MM.1S (cell line): ENCODE results near the gene MCOLN2.
"Not testable (repeated sequence)": the region's sequence is repeated elsewhere in the genome, so short reads cannot be mapped to it uniquely, and the experiment has no call there.

Experiments used
- DNase-seq: peaks from one replicate; pipeline ENCODE4 v3.0.0-alpha.2; 2015
- H2AFZ ChIP-seq: fragments of 300-600 bp; sonication (generic); 2 replicates; pipeline ENCODE4 v1.6.0; 2016; ENCODE audit warnings: antibody characterized with exemption, low read length
- H3F3A ChIP-seq: fragments of 300-600 bp; sonication (generic); 2 replicates; pipeline ENCODE4 v1.6.1; 2016; ENCODE audit warnings: mild to moderate bottlenecking, antibody characterized with exemption, low read length, moderate library complexity, mixed read lengths; ENCODE audit not compliant: insufficient read depth
- H3K27ac ChIP-seq: fragments of 300-600 bp; sonication (generic); 2 replicates; pipeline ENCODE4 v1.5.1; 2016; ENCODE audit warnings: mild to moderate bottlenecking, low read length
- H3K27me3 ChIP-seq: fragments of 300-600 bp; sonication (generic); replicated peaks from 2 replicates; pipeline ENCODE4 v1.6.0; 2016; ENCODE audit warnings: low read length; ENCODE audit not compliant: insufficient read depth
- H3K36me3 ChIP-seq: fragments of 300-600 bp; sonication (generic); replicated peaks from 2 replicates; pipeline ENCODE4 v1.6.1; 2016; ENCODE audit warnings: mild to moderate bottlenecking, low read length, mixed read lengths; ENCODE audit not compliant: insufficient read depth
- H3K4me1 ChIP-seq: fragments of 300-600 bp; sonication (generic); 2 replicates; pipeline ENCODE4 v1.6.1; 2016; ENCODE audit warnings: low read length, mixed read lengths
- H3K4me2 ChIP-seq: fragments of 300-600 bp; sonication (generic); 2 replicates; pipeline ENCODE4 v1.6.0; 2016; ENCODE audit warnings: low read depth, low read length
- H3K4me3 ChIP-seq: fragments of 300-600 bp; sonication (generic); 2 replicates; pipeline ENCODE4 v1.5.1; 2016; ENCODE audit warnings: low read length, mixed read lengths
- H3K79me2 ChIP-seq: fragments of 300-600 bp; sonication (generic); 2 replicates; pipeline ENCODE4 v1.6.1; 2016; ENCODE audit warnings: mixed run types, low read length, mixed read lengths
- H3K9ac ChIP-seq: fragments of 300-600 bp; sonication (generic); 2 replicates; pipeline ENCODE4 v1.6.1; 2016; ENCODE audit warnings: low read length, mixed read lengths
- H3K9me2 ChIP-seq: fragments of 300-600 bp; sonication (generic); replicated peaks from 2 replicates; pipeline ENCODE4 v1.6.1; 2016; ENCODE audit warnings: mild to moderate bottlenecking, low read length, mixed read lengths; ENCODE audit not compliant: insufficient read depth
- H3K9me3 ChIP-seq: fragments of 300-600 bp; sonication (generic); replicated peaks from 2 replicates; pipeline ENCODE4 v1.6.1; 2016; ENCODE audit warnings: mild to moderate bottlenecking, low read length, mixed read lengths; ENCODE audit not compliant: insufficient read depth
- H4K20me1 ChIP-seq: fragments of 300-600 bp; sonication (generic); 2 replicates; pipeline ENCODE4 v1.6.1; 2016; ENCODE audit warnings: mild to moderate bottlenecking, low read length, moderate library complexity, mixed read lengths; ENCODE audit not compliant: insufficient read depth
- EZH2 ChIP-seq: fragments of 300-600 bp; sonication (generic); optimal IDR thresholded peaks from 2 replicates; pipeline ENCODE3; 2017; ENCODE audit warnings: low read depth, mild to moderate bottlenecking, antibody characterized with exemption, low read length, mixed read lengths
- EZH2phosphoT487 ChIP-seq: fragments of 300-600 bp; sonication (generic); IDR thresholded peaks from 2 replicates; pipeline ENCODE4 v1.6.1; 2018; ENCODE audit warnings: antibody characterized with exemption, low read length
- TF ChIP-seq, protein P1 (sequence below): fragments of 300-600 bp; sonication (generic); IDR thresholded peaks from 2 replicates; pipeline ENCODE4 v1.5.1; 2016; ENCODE audit warnings: antibody characterized with exemption, low read length, mixed read lengths

The MCOLN2 gene

DNA sequence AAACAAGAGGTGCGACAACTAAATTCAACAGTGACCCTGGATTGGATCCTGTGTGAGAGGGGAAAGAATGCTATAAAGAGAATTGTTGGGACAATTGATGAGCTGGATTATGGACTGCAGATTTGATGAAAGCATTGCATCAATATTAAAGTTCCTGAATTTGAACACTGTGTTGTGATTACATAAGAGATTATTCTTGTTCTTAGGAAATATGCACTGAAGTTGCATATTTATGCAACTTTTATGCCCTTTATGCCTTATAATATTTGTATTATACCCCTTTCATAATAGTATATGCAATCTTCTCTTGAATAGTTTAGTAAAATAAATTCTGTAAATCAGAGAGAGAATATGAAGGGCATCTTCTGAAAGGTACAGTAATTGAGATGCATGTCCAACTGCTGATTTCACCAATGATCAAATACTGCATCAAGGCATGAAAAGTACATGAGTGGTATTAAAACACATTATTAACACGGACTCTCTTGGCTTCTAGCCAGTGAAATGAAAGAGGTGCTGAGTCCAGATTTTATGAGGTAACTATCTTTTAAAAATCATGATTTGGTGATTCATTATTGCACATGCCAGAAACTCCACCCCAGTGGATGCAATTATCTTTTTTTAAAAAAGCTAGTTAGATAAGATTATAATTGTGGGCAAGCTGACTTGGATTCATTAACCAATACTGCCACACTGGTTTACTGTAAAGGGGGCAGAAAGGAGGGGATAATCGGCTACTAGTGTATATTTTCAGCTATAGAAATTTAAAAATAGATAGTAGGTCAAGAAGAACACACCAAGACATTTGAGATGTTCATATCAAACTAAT, 84.0 kb downstream of the MCOLN2 start:
- H3K4me1 ChIP-seq: no peaks in the 10 kb centered on the region
- H4K20me1 ChIP-seq: no peaks in the 10 kb centered on the region
- H2AFZ ChIP-seq: no peak overlapping the region
- H3K9ac ChIP-seq: no peak overlapping the region
- no peak overlapping the region for H3K4me3 ChIP-seq
- no peak overlapping the region for H3K27ac ChIP-seq
- no peaks in the 10 kb centered on the region for H3K79me2 ChIP-seq
- TF ChIP-seq EZH2 (no peak), EZH2phosphoT487 (no peak)
- TF ChIP-seq, protein P1, sequence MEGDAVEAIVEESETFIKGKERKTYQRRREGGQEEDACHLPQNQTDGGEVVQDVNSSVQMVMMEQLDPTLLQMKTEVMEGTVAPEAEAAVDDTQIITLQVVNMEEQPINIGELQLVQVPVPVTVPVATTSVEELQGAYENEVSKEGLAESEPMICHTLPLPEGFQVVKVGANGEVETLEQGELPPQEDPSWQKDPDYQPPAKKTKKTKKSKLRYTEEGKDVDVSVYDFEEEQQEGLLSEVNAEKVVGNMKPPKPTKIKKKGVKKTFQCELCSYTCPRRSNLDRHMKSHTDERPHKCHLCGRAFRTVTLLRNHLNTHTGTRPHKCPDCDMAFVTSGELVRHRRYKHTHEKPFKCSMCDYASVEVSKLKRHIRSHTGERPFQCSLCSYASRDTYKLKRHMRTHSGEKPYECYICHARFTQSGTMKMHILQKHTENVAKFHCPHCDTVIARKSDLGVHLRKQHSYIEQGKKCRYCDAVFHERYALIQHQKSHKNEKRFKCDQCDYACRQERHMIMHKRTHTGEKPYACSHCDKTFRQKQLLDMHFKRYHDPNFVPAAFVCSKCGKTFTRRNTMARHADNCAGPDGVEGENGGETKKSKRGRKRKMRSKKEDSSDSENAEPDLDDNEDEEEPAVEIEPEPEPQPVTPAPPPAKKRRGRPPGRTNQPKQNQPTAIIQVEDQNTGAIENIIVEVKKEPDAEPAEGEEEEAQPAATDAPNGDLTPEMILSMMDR: no peak
- no peak for DNase-seq
- H3K36me3 ChIP-seq: no peaks in the 10 kb centered on the region
- no peak overlapping the region for H3K4me2 ChIP-seq
- H3F3A ChIP-seq: no peaks in the 10 kb centered on the region
- no peaks in the 10 kb centered on the region for H3K27me3 ChIP-seq
- H3K9me2 ChIP-seq: no peaks in the 10 kb centered on the region
- no peaks in the 10 kb centered on the region for H3K9me3 ChIP-seq

DNA sequence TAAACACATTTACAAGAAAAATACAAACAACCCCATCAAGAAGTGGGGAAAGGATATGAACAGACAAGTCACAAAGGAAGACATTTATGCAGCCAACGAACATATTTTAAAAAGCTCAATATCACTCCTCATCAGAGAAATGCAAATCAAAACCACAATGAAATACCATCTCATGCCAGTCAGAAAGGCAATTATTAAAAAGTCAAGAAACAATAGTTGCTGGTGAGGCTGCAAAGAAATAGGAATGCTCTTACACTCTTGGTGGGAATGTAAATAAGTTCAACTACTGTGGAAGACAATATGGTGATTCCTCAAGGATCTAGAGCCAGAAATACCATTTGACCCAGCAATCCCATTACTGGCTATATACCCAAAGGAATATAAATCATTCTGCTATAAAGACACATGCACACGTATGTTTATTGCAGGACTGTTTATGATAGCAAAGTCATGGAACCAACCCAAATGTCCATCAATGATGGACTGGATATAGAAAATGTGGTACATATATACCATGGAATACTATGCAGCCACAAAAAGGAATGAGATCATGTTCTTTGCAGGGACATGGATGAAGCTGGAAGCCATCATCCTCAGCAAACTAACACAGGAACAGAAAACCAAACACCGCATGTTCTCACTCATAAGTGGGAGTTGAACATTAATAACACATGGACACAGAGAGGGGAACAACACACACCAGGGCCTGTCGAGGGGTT, 88.0 kb downstream of the MCOLN2 start:
- H3K4me3 ChIP-seq, H3K79me2 ChIP-seq, H3K4me2 ChIP-seq, H3K27ac ChIP-seq, H2AFZ ChIP-seq, H3K9ac ChIP-seq, H3F3A ChIP-seq, H3K36me3 ChIP-seq, H3K9me2 ChIP-seq, H3K9me3 ChIP-seq, DNase-seq, H3K4me1 ChIP-seq, H4K20me1 ChIP-seq, H3K27me3 ChIP-seq: not testable (repeated sequence)

GRCh38 chr1:84907095-84907827, 89.7 kb downstream of the MCOLN2 start:
- H4K20me1 ChIP-seq: no peaks in the 10 kb centered on the region
- no peak for DNase-seq
- H3K4me1 ChIP-seq: no peaks in the 10 kb centered on the region
- no peaks in the 10 kb centered on the region for H3K79me2 ChIP-seq
- H3K9me3 ChIP-seq: no peaks in the 10 kb centered on the region
- no peaks in the 10 kb centered on the region for H3K9me2 ChIP-seq
- H3K27ac ChIP-seq: no peak overlapping the region
- H3K27me3 ChIP-seq: no peaks in the 10 kb centered on the region
- TF ChIP-seq EZH2phosphoT487 (no peak), EZH2 (no peak)
- TF ChIP-seq, protein P1: no peak
- H2AFZ ChIP-seq: no peak overlapping the region
- no peaks in the 10 kb centered on the region for H3F3A ChIP-seq
- no peak overlapping the region for H3K9ac ChIP-seq
- no peak overlapping the region for H3K4me2 ChIP-seq
- no peak overlapping the region for H3K4me3 ChIP-seq
- no peaks in the 10 kb centered on the region for H3K36me3 ChIP-seq

DNA sequence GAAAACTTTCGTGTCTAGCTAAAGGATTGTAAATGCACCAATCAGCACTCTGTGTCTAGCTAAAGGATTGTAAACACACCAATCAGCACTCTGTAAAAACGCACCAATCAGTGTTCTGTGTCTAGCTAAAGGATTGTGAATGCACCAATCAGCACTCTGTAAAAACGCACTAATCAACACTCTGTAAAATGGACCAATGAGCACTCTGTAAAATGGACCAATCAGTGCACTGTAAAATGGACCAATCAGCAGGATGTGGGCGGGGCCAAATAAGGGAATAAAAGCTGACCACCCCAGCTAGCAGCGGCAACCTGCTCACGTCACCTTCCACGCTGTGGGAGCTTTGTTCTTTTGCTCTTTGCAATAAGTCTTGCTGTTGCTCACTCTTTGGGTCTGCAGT, 94.2 kb downstream of the MCOLN2 start:
- not testable (repeated sequence) for H3K4me3 ChIP-seq, H3K9me3 ChIP-seq, H3K9me2 ChIP-seq, H3K27ac ChIP-seq, H3K79me2 ChIP-seq, DNase-seq, H3K4me1 ChIP-seq, H3K27me3 ChIP-seq, H3F3A ChIP-seq, H3K4me2 ChIP-seq, H2AFZ ChIP-seq, H3K9ac ChIP-seq, H4K20me1 ChIP-seq, H3K36me3 ChIP-seq
